Measurements from ENCODE around the gene ZNF322. TPM values are rescaled to one million over a fixed set of nuclear protein-coding genes. Genes with fewer than 3 reads are reported as not detected.

ZNF322 gene
- polyA plus RNA-seq, 3 donors: 2.0 to 5.1 (median 3.6) TPM

DNA sequence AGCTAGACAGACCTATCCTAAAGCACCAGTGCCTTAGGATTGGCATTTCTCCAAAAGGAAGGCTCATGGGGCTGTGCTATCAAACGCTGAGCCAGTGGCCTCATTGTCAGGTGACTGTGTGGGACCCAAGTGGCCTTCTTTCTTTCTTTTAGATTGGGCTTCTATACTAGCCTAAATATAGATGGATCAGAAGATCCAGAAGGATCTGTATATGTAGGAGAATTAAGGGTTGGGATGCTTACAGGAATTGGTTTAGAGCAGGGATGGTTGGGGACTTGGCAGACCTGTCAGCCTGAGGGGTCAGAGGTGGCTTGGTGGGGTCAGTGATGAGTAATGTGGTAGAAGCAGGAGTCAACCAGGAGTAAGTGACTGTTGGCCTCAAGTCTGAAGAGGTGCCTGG lies 47.9 kb downstream of the ZNF322 start:
- intact Hi-C loops (cut with micrococcal nuclease): no loop called here

DNA sequence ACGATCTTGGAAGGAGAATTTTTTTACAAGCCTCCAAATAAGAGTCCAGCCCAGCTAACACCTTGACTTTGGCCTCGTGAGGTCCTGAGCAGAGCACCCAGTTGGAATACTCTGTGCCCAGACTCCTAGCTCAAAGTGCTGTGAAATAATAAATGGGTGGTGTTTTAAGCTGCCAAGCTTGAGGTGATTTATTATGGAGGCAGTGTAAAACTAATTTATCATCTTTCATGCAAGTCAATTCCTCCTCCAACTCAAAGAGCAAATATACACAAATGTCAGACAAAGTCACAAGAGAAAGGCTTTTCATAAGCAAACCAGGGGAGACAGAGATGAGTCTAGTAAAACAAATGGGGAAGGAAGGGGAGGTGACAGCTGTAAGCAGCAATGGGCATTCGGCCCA lies 50.1 kb downstream of the ZNF322 start:
- Histone ChIP-seq H3K4me2 (replicated peaks; ENCODE audit: extremely low read depth, low read length, poor library complexity, severe bottlenecking) (no peak overlapping the region), H3K9me3 (replicated peaks in 1 of 2; ENCODE audit: control insufficient read depth in 1 of 2, insufficient read depth in 1 of 2, low read length in 2 of 2) (peaks cover 2 to 14% of the 10 kb centered on the region in 2 donors), H3K4me3 (replicated peaks in 1 of 3; ENCODE audit: low read depth in 2 of 3, low read length in 3 of 3) (no peak overlapping the region), H3K27ac (ENCODE audit: low read depth in 1 of 2, low read length in 2 of 2) (no peak overlapping the region), H3K36me3 (replicated peaks in 1 of 2; ENCODE audit: control insufficient read depth in 1 of 2, insufficient read depth in 2 of 2, low read length in 2 of 2) (no peaks in the 10 kb centered on the region), H2AFZ (ENCODE audit: insufficient read depth, low read depth, low read length, poor library complexity, severe bottlenecking) (no peak overlapping the region), H3K4me1 (ENCODE audit: control insufficient read depth in 1 of 2, insufficient read depth in 2 of 2, low read length in 2 of 2) (peaks cover 9 to 10% of the 10 kb centered on the region in 2 donors), H3K9ac (ENCODE audit: insufficient read depth, low read length, poor library complexity, severe bottlenecking) (no peak overlapping the region), H3K27me3 (ENCODE audit: control insufficient read depth in 2 of 2, insufficient read depth in 2 of 2, low read length in 2 of 2) (peaks cover 21 to 43% of the 10 kb centered on the region in 2 donors), H4K20me1 (ENCODE audit: insufficient read depth, low read length) (no peaks in the 10 kb centered on the region), H3K79me2 (ENCODE audit: insufficient read depth, low read length) (no peaks in the 10 kb centered on the region)
- DNase-seq: no peak
- intact Hi-C loops (cut with micrococcal nuclease): loop anchor here in 1 of 2 donors (5.0 kb wide), 1 partner anchor 468 kb away; no protein-coding TSS in a partner anchor
- H3K27ac Mint-ChIP-seq: no peak overlapping the region
- H3K27me3 Mint-ChIP-seq (ENCODE audit: low read depth in 3 of 3): peaks cover 38 to 45% (median 39%) of the 10 kb centered on the region in 3 donors
- no peak overlapping the region for H3K4me3 Mint-ChIP-seq
- H3K36me3 Mint-ChIP-seq: no peaks in the 10 kb centered on the region
- WGBS (ENCODE audit: insufficient coverage): no CpG with 5 or more reads among the region's 3 CpGs
- H3K4me1 Mint-ChIP-seq: peaks cover 16% of the 10 kb centered on the region
- TF ChIP-seq, protein P1, sequence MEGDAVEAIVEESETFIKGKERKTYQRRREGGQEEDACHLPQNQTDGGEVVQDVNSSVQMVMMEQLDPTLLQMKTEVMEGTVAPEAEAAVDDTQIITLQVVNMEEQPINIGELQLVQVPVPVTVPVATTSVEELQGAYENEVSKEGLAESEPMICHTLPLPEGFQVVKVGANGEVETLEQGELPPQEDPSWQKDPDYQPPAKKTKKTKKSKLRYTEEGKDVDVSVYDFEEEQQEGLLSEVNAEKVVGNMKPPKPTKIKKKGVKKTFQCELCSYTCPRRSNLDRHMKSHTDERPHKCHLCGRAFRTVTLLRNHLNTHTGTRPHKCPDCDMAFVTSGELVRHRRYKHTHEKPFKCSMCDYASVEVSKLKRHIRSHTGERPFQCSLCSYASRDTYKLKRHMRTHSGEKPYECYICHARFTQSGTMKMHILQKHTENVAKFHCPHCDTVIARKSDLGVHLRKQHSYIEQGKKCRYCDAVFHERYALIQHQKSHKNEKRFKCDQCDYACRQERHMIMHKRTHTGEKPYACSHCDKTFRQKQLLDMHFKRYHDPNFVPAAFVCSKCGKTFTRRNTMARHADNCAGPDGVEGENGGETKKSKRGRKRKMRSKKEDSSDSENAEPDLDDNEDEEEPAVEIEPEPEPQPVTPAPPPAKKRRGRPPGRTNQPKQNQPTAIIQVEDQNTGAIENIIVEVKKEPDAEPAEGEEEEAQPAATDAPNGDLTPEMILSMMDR (IDR thresholded peaks at IDR 0.05): no peak
- H3K9me3 Mint-ChIP-seq: peaks cover 0 to 15% (median 9%) of the 10 kb centered on the region in 7 donors

More for the DNA sequence above, 47.9 kb downstream of the ZNF322 start:
- Histone ChIP-seq H3K9ac (ENCODE audit: insufficient read depth, low read length, poor library complexity, severe bottlenecking) (no peak overlapping the region), H3K27me3 (ENCODE audit: control insufficient read depth in 2 of 2, insufficient read depth in 2 of 2, low read length in 2 of 2) (peaks cover 31 to 61% of the 10 kb centered on the region in 2 donors), H3K9me3 (replicated peaks in 1 of 2; ENCODE audit: control insufficient read depth in 1 of 2, insufficient read depth in 1 of 2, low read length in 2 of 2) (peaks cover 12 to 31% of the 10 kb centered on the region in 2 donors), H2AFZ (ENCODE audit: insufficient read depth, low read depth, low read length, poor library complexity, severe bottlenecking) (no peak overlapping the region), H3K79me2 (ENCODE audit: insufficient read depth, low read length) (no peaks in the 10 kb centered on the region), H3K4me3 (replicated peaks in 1 of 3; ENCODE audit: low read depth in 2 of 3, low read length in 3 of 3) (no peak overlapping the region), H3K4me2 (replicated peaks; ENCODE audit: extremely low read depth, low read length, poor library complexity, severe bottlenecking) (no peak overlapping the region), H3K4me1 (ENCODE audit: control insufficient read depth in 1 of 2, insufficient read depth in 2 of 2, low read length in 2 of 2) (peaks cover 12% of the 10 kb centered on the region in 2 donors), H4K20me1 (ENCODE audit: insufficient read depth, low read length) (no peaks in the 10 kb centered on the region), H3K27ac (ENCODE audit: low read depth in 1 of 2, low read length in 2 of 2) (no peak overlapping the region), H3K36me3 (replicated peaks in 1 of 2; ENCODE audit: control insufficient read depth in 1 of 2, insufficient read depth in 2 of 2, low read length in 2 of 2) (no peaks in the 10 kb centered on the region)
- no peak for DNase-seq
- Mint-ChIP-seq H3K9me3 (peaks cover 3 to 31% (median 25%) of the 10 kb centered on the region in 7 donors), H3K4me3 (no peak overlapping the region), H3K4me1 (peaks cover 18% of the 10 kb centered on the region), H3K36me3 (peaks cover 0 to 4% of the 10 kb centered on the region in 2 donors), H3K27me3 (ENCODE audit: low read depth in 3 of 3) (peaks cover 49 to 59% (median 56%) of the 10 kb centered on the region in 3 donors), H3K27ac (no peak overlapping the region)
- 60% methylated on average over 1 of the region's 1 CpG for WGBS (ENCODE audit: insufficient coverage)
- TF ChIP-seq, protein P1 (IDR thresholded peaks at IDR 0.05): no peak
